Measurements from ENCODE around the gene EML1.
"Not testable (repeated sequence)": the region's sequence is repeated elsewhere in the genome, so short reads cannot be mapped to it uniquely, and the experiment has no call there.

The EML1 gene

GRCh38 chr14:99752486-99753121 lies 40.6 kb upstream of the EML1 start:
- no peak overlapping the region for H3K4me3 ChIP-seq (ENCODE audit: low read length)
- no peak for TF ChIP-seq ZNF274 (IDR thresholded peaks at IDR 0.05; ENCODE audit: low read depth, low read length)

- TF ChIP-seq ZNF274 (IDR thresholded peaks at IDR 0.05; ENCODE audit: low read depth, low read length), result no peak
- no peak overlapping the region for H3K4me3 ChIP-seq (ENCODE audit: low read length)
These were observed 39.7 kb upstream of the EML1 start for GRCh38 chr14:99753225-99754140.

- no peak overlapping the region for H3K4me3 ChIP-seq (ENCODE audit: low read length)
- no peak for TF ChIP-seq ZNF274 (IDR thresholded peaks at IDR 0.05; ENCODE audit: low read depth, low read length)
These were observed 38.8 kb upstream of the EML1 start for GRCh38 chr14:99754141-99755067.

GRCh38 chr14:99755068-99755405 lies 38.2 kb upstream of the EML1 start:
- no peak overlapping the region for H3K4me3 ChIP-seq (ENCODE audit: low read length)
- no peak for TF ChIP-seq ZNF274 (IDR thresholded peaks at IDR 0.05; ENCODE audit: low read depth, low read length)

- no peak for TF ChIP-seq ZNF274 (IDR thresholded peaks at IDR 0.05; ENCODE audit: low read depth, low read length)
- H3K4me3 ChIP-seq (ENCODE audit: low read length), result no peak overlapping the region
These were observed 37.3 kb upstream of the EML1 start for GRCh38 chr14:99755629-99756603.

GRCh38 chr14:99756796-99757195 lies 36.4 kb upstream of the EML1 start:
- no peak overlapping the region for H3K4me3 ChIP-seq (ENCODE audit: low read length)
- TF ChIP-seq ZNF274 (IDR thresholded peaks at IDR 0.05; ENCODE audit: low read depth, low read length), result no peak

GRCh38 chr14:99757331-99758070 lies 35.7 kb upstream of the EML1 start:
- H3K4me3 ChIP-seq (ENCODE audit: low read length), result no peak overlapping the region
- TF ChIP-seq ZNF274 (IDR thresholded peaks at IDR 0.05; ENCODE audit: low read depth, low read length), result no peak

GRCh38 chr14:99758121-99758821 lies 34.9 kb upstream of the EML1 start:
- no peak overlapping the region for H3K4me3 ChIP-seq (ENCODE audit: low read length)
- TF ChIP-seq ZNF274 (IDR thresholded peaks at IDR 0.05; ENCODE audit: low read depth, low read length), result no peak

- H3K4me3 ChIP-seq (ENCODE audit: low read length), result no peak overlapping the region
- no peak for TF ChIP-seq ZNF274 (IDR thresholded peaks at IDR 0.05; ENCODE audit: low read depth, low read length)
These were observed 34.2 kb upstream of the EML1 start for GRCh38 chr14:99758872-99759545.

- no peak for TF ChIP-seq ZNF274 (IDR thresholded peaks at IDR 0.05; ENCODE audit: low read depth, low read length)
- no peak overlapping the region for H3K4me3 ChIP-seq (ENCODE audit: low read length)
These were observed 33.7 kb upstream of the EML1 start for GRCh38 chr14:99759546-99759925.

- H3K4me3 ChIP-seq (ENCODE audit: low read length), result no peak overlapping the region
These were observed 32.4 kb upstream of the EML1 start for GRCh38 chr14:99760817-99761216.

GRCh38 chr14:99762911-99763310 lies 30.3 kb upstream of the EML1 start:
- H3K4me3 ChIP-seq (ENCODE audit: low read length), result not testable (repeated sequence)

More at GRCh38 chr14:99760817-99761216, 32.4 kb upstream of the EML1 start:
- TF ChIP-seq ZNF274 (IDR thresholded peaks at IDR 0.05; ENCODE audit: low read depth, low read length), result no peak

All from GM08714 (cell line).